Iris pigment epithelial cell (primary cell): ENCODE measurements around the gene RPS28.
"Not testable (repeated sequence)": the region's sequence is repeated elsewhere in the genome, so short reads cannot be mapped to it uniquely, and the experiment has no call there.

Source experiments
- DNase-seq: peaks from one replicate; pipeline ENCODE4 v3.0.0-alpha.2; 2011; ENCODE audit warnings: low read depth

Gene RPS28

GRCh38 chr19:8321067-8321985, at the start of gene RPS28, which contains the start of gene NDUFA7:
Gene RPS28, plus strand, starts transcription at chr19:8321496. Its CDS starts 35 bp downstream, at chr19:8321531.
Gene NDUFA7, minus strand, starts transcription at chr19:8321375. Its CDS starts 17 bp downstream, at chr19:8321358.
- DNase-seq: peak; percentile 93

- not testable (repeated sequence) for DNase-seq
Observed at GRCh38 chr19:8276508-8276907, 44.8 kb upstream of the RPS28 start.

- not testable (repeated sequence) for DNase-seq
Observed at GRCh38 chr19:8291337-8291736, 30.0 kb upstream of the RPS28 start.

- no peak for DNase-seq
Observed at GRCh38 chr19:8302357-8302691, 19.0 kb upstream of the RPS28 start.

- no peak for DNase-seq
Observed at GRCh38 chr19:8302734-8303133, 18.6 kb upstream of the RPS28 start.

GRCh38 chr19:8304841-8305621, 16.3 kb upstream of the RPS28 start:
- DNase-seq: no peak

GRCh38 chr19:8305798-8306197, 15.5 kb upstream of the RPS28 start:
- no peak for DNase-seq

GRCh38 chr19:8306235-8307054, 14.9 kb upstream of the RPS28 start:
- no peak for DNase-seq

GRCh38 chr19:8307400-8307964, 13.8 kb upstream of the RPS28 start:
- DNase-seq: no peak

- DNase-seq: peak; percentile 89
Observed at GRCh38 chr19:8307965-8308866, 13.1 kb upstream of the RPS28 start, which contains the start of gene CD320. Gene CD320, minus strand, starts transcription at chr19:8308358. Its CDS starts 68 bp downstream, at chr19:8308290.

- DNase-seq: no peak
Observed at GRCh38 chr19:8308891-8309291, 12.4 kb upstream of the RPS28 start.

- DNase-seq: no peak
Observed at GRCh38 chr19:8310342-8311055, 10.8 kb upstream of the RPS28 start.

GRCh38 chr19:8311461-8312260, 9.6 kb upstream of the RPS28 start:
- DNase-seq: no peak

GRCh38 chr19:8314981-8315640, 6.2 kb upstream of the RPS28 start:
- DNase-seq: not testable (repeated sequence)

- DNase-seq: no peak
Observed at GRCh38 chr19:8316351-8317125, 4.8 kb upstream of the RPS28 start.

- not testable (repeated sequence) for DNase-seq
Observed at GRCh38 chr19:8318835-8319234, 2.5 kb upstream of the RPS28 start.

GRCh38 chr19:8319807-8320520, 1.3 kb upstream of the RPS28 start:
- no peak for DNase-seq
